Activated naive CD4-positive, alpha-beta T cell treated with anti-CD3 and anti-CD28 coated beads, Interleukin-2, amount 50 U/mL, for 16 hours (primary cell): ENCODE measurements around the gene CD99.

Source experiments
- DNase-seq: peaks from one replicate; pipeline ENCODE4 v3.0.0-alpha.2; 2020

The CD99 gene

GRCh38 chrX:2676794-2677675 lies 14.1 kb upstream of the CD99 start:
- no peak for DNase-seq

- no peak for DNase-seq
Observed at GRCh38 chrX:2677764-2678163, 13.3 kb upstream of the CD99 start.

- no peak for DNase-seq
Observed at GRCh38 chrX:2678583-2678982, 12.5 kb upstream of the CD99 start.

- no peak for DNase-seq
Observed at GRCh38 chrX:2679534-2680485, 11.3 kb upstream of the CD99 start.

- no peak for DNase-seq
Observed at GRCh38 chrX:2680486-2681348, 10.4 kb upstream of the CD99 start.

GRCh38 chrX:2682565-2683177 lies 8.4 kb upstream of the CD99 start:
- no peak for DNase-seq

- no peak for DNase-seq
Observed at GRCh38 chrX:2684256-2684655, 6.8 kb upstream of the CD99 start.

GRCh38 chrX:2685886-2686285 lies 5.2 kb upstream of the CD99 start:
- no peak for DNase-seq

GRCh38 chrX:2689773-2690666 lies 1.1 kb upstream of the CD99 start:
- no peak for DNase-seq

GRCh38 chrX:2691543-2692220 lies 587 bp downstream of the CD99 start:
- DNase-seq: peak; percentile 49

GRCh38 chrX:2692221-2693112 lies 1.4 kb downstream of the CD99 start:
- no peak for DNase-seq

GRCh38 chrX:2693113-2694002 lies 2.3 kb downstream of the CD99 start:
- DNase-seq: no peak

- DNase-seq: no peak
Observed at GRCh38 chrX:2694914-2695267, 3.8 kb downstream of the CD99 start.

GRCh38 chrX:2696698-2697215 lies 5.7 kb downstream of the CD99 start:
- DNase-seq: peak; percentile 53

- no peak for DNase-seq
Observed at GRCh38 chrX:2697306-2697705, 6.2 kb downstream of the CD99 start.

GRCh38 chrX:2697741-2698299 lies 6.7 kb downstream of the CD99 start:
- no peak for DNase-seq

- DNase-seq: no peak
Observed at GRCh38 chrX:2698604-2699003, 7.5 kb downstream of the CD99 start.

GRCh38 chrX:2699959-2700358 lies 8.9 kb downstream of the CD99 start:
- no peak for DNase-seq
